HepG2 (cell line): Measurements from ENCODE around the gene CTNNA3. TPM values are rescaled to one million over a fixed set of nuclear protein-coding genes. Genes with fewer than 3 reads are reported as not detected.

Source experiments
- ATAC-seq: fragments of 200-7000 bp; cut with Tn5 transposase; 3 replicates; pipeline ENCODE4 v1.9.1; 2020; ENCODE audit warnings: mild to moderate bottlenecking, moderate library complexity
- BruUV-seq: library from RNA; stranded (reverse); fragments of 400-500 nt; replicated peaks from 2 replicates; lab custom pipeline; 2021; lab: Mats Ljungman, UMichigan
- CTCF ChIA-PET: fragments of 300-600 bp; formaldehyde crosslinking; extraction: SDS; loops from one replicate; lab custom pipeline; 2021; ENCODE audit warnings: low total read pairs, inconsistent platforms, low intra/inter-chr PET ratio; lab: Yijun Ruan, JAX
- POLR2A ChIA-PET: fragments of 350-600 bp; sonication (Branson Sonifier 250); formaldehyde crosslinking; loops from one replicate; lab custom pipeline; 2020; ENCODE audit warnings: antibody characterized with exemption, inconsistent platforms; lab: Yijun Ruan, JAX
- DNase-seq: peaks from one replicate; pipeline ENCODE4 v3.0.0-alpha.2; 2015; ENCODE audit warnings: low spot score
- FAIRE-seq: peaks from 3 replicates; lab custom pipeline; 2011; peaks lifted over from hg19 to GRCh38; lab: Jason Lieb, UNC
- H2AFZ ChIP-seq: one replicate; pipeline ENCODE4 v1.6.1; 2011; ENCODE audit warnings: low read length, inconsistent platforms
- H3K27ac ChIP-seq: fragments of 300-600 bp; 3 replicates; pipeline ENCODE4 v1.8.0; 2011; ENCODE audit warnings: mixed run types, mild to moderate bottlenecking, mixed read lengths, low read length, inconsistent platforms; ENCODE audit not compliant: insufficient read depth; ENCODE audit errors: extremely low read length
- H3K27me3 ChIP-seq, 2 experiments: fragments of 200-600 bp in 1 of 2; 2 replicates in 1 of 2; 3 replicates in 1 of 2; pipeline versions ENCODE4 v1.6.0 to v1.8.0; 2011; ENCODE audit warnings: low read length in 2 of 2, mild to moderate bottlenecking in 2 of 2, moderate library complexity in 2 of 2, inconsistent platforms in 1 of 2; ENCODE audit not compliant: insufficient read depth in 2 of 2, control insufficient read depth in 1 of 2
- H3K36me3 ChIP-seq, 2 experiments: fragments of 200-600 bp in 1 of 2; replicated peaks in 1 of 2; 2 replicates in 1 of 2; 3 replicates in 1 of 2; pipeline versions ENCODE4 v1.5.1 to v1.8.0; 2011; ENCODE audit warnings: low read length in 2 of 2, inconsistent platforms in 1 of 2; ENCODE audit not compliant: insufficient read depth in 2 of 2, control insufficient read depth in 1 of 2
- H3K4me1 ChIP-seq: 2 replicates; pipeline ENCODE4 v1.5.1; 2012; ENCODE audit warnings: low read length, inconsistent platforms; ENCODE audit not compliant: insufficient read depth
- H3K4me2 ChIP-seq: 2 replicates; pipeline ENCODE4 v1.6.0; 2011; ENCODE audit warnings: low read depth, low read length, inconsistent platforms
- H3K4me3 ChIP-seq, 3 experiments: fragments of 200-600 bp in 1 of 3; sonication (generic), shearing (Covaris generic) in 1 of 3; replicated peaks in 1 of 3; 2 replicates each; pipeline ENCODE4 v1.5.1; 2011 to 2016; ENCODE audit warnings: low read length in 3 of 3, inconsistent platforms in 2 of 3, low read depth in 2 of 3, mild to moderate bottlenecking in 2 of 3, control low read depth in 1 of 3, mixed read lengths in 1 of 3; ENCODE audit not compliant: insufficient read depth in 1 of 3
- H3K79me2 ChIP-seq: one replicate; pipeline ENCODE4 v1.6.1; 2011; ENCODE audit warnings: low read length, inconsistent platforms; ENCODE audit not compliant: insufficient read depth
- H3K9ac ChIP-seq: 2 replicates; pipeline ENCODE4 v1.6.0; 2011; ENCODE audit warnings: mild to moderate bottlenecking, low read depth, low read length, inconsistent platforms; ENCODE audit not compliant: insufficient read depth
- H3K9me3 ChIP-seq: 2 replicates; pipeline ENCODE4 v1.5.1; 2012; ENCODE audit warnings: mild to moderate bottlenecking, low read length
- H4K20me1 ChIP-seq: 2 replicates; pipeline ENCODE4 v1.6.0; 2011; ENCODE audit warnings: inconsistent platforms, mild to moderate bottlenecking, low read length, moderate library complexity; ENCODE audit not compliant: insufficient read depth
- BRF2 ChIP-seq: sonication (generic); formaldehyde crosslinking; IDR thresholded peaks from 2 replicates; pipeline ENCODE4 v1.8.1; 2022; ENCODE audit warnings: mild to moderate bottlenecking, missing genetic modification reagents
- CHD2 ChIP-seq: IDR thresholded peaks from 2 replicates; pipeline ENCODE4 v1.6.1; 2011; ENCODE audit warnings: low read depth, low read length, improper control_type of control experiment
- DNMT1 ChIP-seq: sonication (generic); formaldehyde crosslinking; IDR thresholded peaks from 2 replicates; pipeline ENCODE4 v1.5.1; 2020; ENCODE audit warnings: mild to moderate bottlenecking, missing genetic modification reagents
- DRAP1 ChIP-seq: IDR thresholded peaks from 2 replicates; pipeline ENCODE4 v1.6.1; 2016; ENCODE audit warnings: missing genetic modification reagents, missing compliant biosample characterization
- HCFC1 ChIP-seq: fragments of 150-350 bp; IDR thresholded peaks from 2 replicates; pipeline ENCODE4 v1.6.1; 2014; ENCODE audit warnings: low read depth, low read length
- SIX1 ChIP-seq: sonication (generic); formaldehyde crosslinking; IDR thresholded peaks from 2 replicates; pipeline ENCODE4 v1.4.0; 2020; ENCODE audit warnings: missing genetic modification reagents, borderline replicate concordance
- ZNF589 ChIP-seq: sonication (generic); formaldehyde crosslinking; conservative IDR thresholded peaks from 2 replicates; pipeline ENCODE4 v1.8.0; 2022; ENCODE audit warnings: mild to moderate bottlenecking, moderate library complexity, missing genetic modification reagents
- ZNF605 ChIP-seq: sonication (generic); formaldehyde crosslinking; IDR thresholded peaks from 2 replicates; pipeline ENCODE4 v1.8.0; 2022; ENCODE audit warnings: mild to moderate bottlenecking, missing genetic modification reagents
- WGBS: methylation state at CpG from one replicate; pipeline ENCODE4 v1.1.6; 2017; ENCODE audit warnings: low lambda C conversion rate; 5-methylcytosine and 5-hydroxymethylcytosine counted together
- in situ Hi-C: cut with HindIII; loops from 2 replicates; pipeline ENCODE4 v1.10.0; 2017; ENCODE audit warnings: low pct_unique_long_range_greater_than_20kb; ENCODE audit not compliant: extremely low pct_ligation_motif_present
- intact Hi-C: fragments of 100-400 bp; cut with micrococcal nuclease; formaldehyde crosslinking; loops from one replicate; pipeline ENCODE4 v1.10.0; 2022; ENCODE audit not compliant: unreplicated experiment
- polyA plus RNA-seq, 8 experiments: library from polyadenylated mRNA; depleted of rRNA in 3 of 8; stranded (reverse) in 7 of 8; unstranded in 1 of 8; fragments of >200 nt; fragmentation: Illumina TruSeq in 4 of 8; extraction: Trizol in 4 of 8; gene quantifications; 2 replicates each; pipeline versions ENCODE4 v1.2.1 to v1.2.3, GENCODE V29; 2011 to 2016; ENCODE audit warnings: low read depth in 4 of 8, missing spikeins in 1 of 8, mixed read lengths in 1 of 8; ENCODE audit not compliant: insufficient read depth in 1 of 8
- total RNA-seq, 5 experiments: library from RNA; depleted of rRNA; stranded (reverse); fragments of >200 nt; fragmentation: Illumina TruSeq; extraction: Trizol; gene quantifications; 2 replicates each; pipeline ENCODE4 v1.2.3, GENCODE V29; 2016; ENCODE audit warnings: low read depth in 1 of 5

The CTNNA3 gene
- total and polyA plus RNA-seq, 2 of the 13 experiments (the other 11 are each of a cell fraction or from before 2014, with no cell fraction given), result not detected

GRCh38 chr10:67141300-67141699, 554.7 kb downstream of the CTNNA3 start:
- BruUV-seq, result no TSS peak
- TF ChIP-seq DRAP1 (CRISPR knock-in tag) (no peak), SIX1 (CRISPR knock-in tag) (no peak), HCFC1 (no peak), CHD2 (no peak), ZNF589 (CRISPR knock-in tag) (no peak), DNMT1 (CRISPR knock-in tag) (no peak), BRF2 (no peak)
- TF ChIP-seq, all 625 proteins: peak for 0
- H3K4me3 ChIP-seq, result no peak overlapping the region
- no peak overlapping the region for H2AFZ ChIP-seq
- intact Hi-C loops, result no loop called here
- H3K27me3 ChIP-seq, result no peaks in the 10 kb centered on the region
- no peaks in the 10 kb centered on the region for H3K36me3 ChIP-seq
- H3K9me3 ChIP-seq, result no peaks in the 10 kb centered on the region
- no peak overlapping the region for H3K27ac ChIP-seq
- no peak overlapping the region for H3K9ac ChIP-seq
- ATAC-seq (no peak), DNase-seq (no peak), FAIRE-seq (no peak)
- 24% methylated on average over 6 of the region's 6 CpGs for WGBS
- in situ Hi-C loops, result no loop called here
- H4K20me1 ChIP-seq, result no peaks in the 10 kb centered on the region
- H3K79me2 ChIP-seq, result no peaks in the 10 kb centered on the region
- CTCF ChIA-PET, result no interaction called here
- H3K4me1 ChIP-seq, result no peaks in the 10 kb centered on the region
- POLR2A ChIA-PET, result no interaction called here
- no peak overlapping the region for H3K4me2 ChIP-seq

GRCh38 chr10:67140641-67141040, 555.4 kb downstream of the CTNNA3 start:
- no peak for FAIRE-seq

More at GRCh38 chr10:67140641-67141040, 555.4 kb downstream of the CTNNA3 start:
- Histone ChIP-seq H3K27ac (no peak overlapping the region), H3K79me2 (no peaks in the 10 kb centered on the region), H3K27me3 (no peaks in the 10 kb centered on the region), H3K9me3 (no peaks in the 10 kb centered on the region), H3K4me3 (no peak overlapping the region), H3K4me1 (no peaks in the 10 kb centered on the region), H3K4me2 (no peak overlapping the region), H4K20me1 (no peaks in the 10 kb centered on the region), H3K36me3 (no peaks in the 10 kb centered on the region), H2AFZ (no peak overlapping the region), H3K9ac (no peak overlapping the region)
- WGBS, result 0% methylated on average over 2 of the region's 2 CpGs
- CTCF ChIA-PET, result no interaction called here
- BruUV-seq, result no TSS peak
- in situ Hi-C loops, result no loop called here
- intact Hi-C loops, result no loop called here
- no peak for ATAC-seq
- DNase-seq, result no peak
- no peak for TF ChIP-seq ZNF605
- POLR2A ChIA-PET, result no interaction called here
